ENCODE measurements around the gene MARCHF9. TPM values are rescaled to one million over a fixed set of nuclear protein-coding genes. Genes with fewer than 3 reads are reported as not detected.
A peak's percentile ranks its signal among the peaks of the same experiment; 100 is the strongest.

The MARCHF9 gene
- total RNA-seq, 1 donor from 2014 or later, result 8.1 TPM

DNA sequence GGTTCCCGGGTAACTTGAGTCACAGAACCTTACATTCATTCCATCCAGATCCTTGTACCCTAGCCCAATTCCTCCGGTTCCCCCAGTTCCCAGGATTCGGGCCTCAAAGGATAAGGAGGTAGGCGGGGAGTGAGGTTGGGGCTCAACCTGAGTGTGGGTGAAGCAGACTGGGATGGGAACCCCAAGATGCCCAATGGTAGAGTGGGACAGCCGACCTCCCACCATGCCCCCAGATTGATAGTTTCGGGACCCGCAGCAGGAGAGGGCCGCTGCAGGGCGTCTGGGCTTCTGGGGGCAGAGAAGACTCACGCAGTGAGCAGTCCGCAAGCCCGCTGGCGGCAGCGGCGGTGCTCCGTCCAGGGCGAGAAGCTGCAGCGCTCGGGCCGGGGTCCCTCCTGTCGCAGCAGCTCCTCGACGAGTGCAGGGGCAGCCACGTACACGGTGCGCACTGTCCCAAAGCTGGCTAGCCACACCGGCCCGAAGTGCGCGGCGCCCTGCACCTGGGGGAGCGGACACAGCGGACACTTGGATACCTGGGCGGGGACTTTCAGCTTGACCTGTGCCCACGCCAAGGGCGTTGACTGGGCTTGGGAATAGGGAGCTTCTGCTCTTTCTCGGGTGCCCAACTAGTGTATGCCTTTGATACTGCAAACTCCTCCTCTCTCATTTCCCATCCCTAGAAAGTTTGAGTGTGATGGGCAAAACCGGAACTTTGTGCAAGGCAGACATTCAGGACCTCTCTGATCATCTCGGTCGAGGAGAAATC is 11.0 kb downstream of the MARCHF9 start:
- Mint-ChIP-seq H3K27ac (no peak overlapping the region), H3K4me1 (peaks cover 19% of the 10 kb centered on the region), H3K9me3 (peaks cover 2% of the 10 kb centered on the region), H3K36me3 (peaks cover 18% of the 10 kb centered on the region), H3K27me3 (ENCODE audit: insufficient read depth, low read depth) (peaks cover 52% of the 10 kb centered on the region), H3K4me3 (peak overlapping the region; percentile 76)
- Histone ChIP-seq H3K4me1 (peaks cover 24% of the 10 kb centered on the region), H3K27me3 (peaks cover 62% of the 10 kb centered on the region), H3K36me3 (no peaks in the 10 kb centered on the region), H3K9ac (no peak overlapping the region), H3F3A (ENCODE audit: low read depth) (peaks cover 31% of the 10 kb centered on the region), H3K4me3 (peak overlapping the region; percentile 44), H2AFZ (replicated peaks) (no peak overlapping the region), H4K20me1 (ENCODE audit: low read depth) (peaks cover 46% of the 10 kb centered on the region), H3K9me3 (ENCODE audit: low read depth) (no peaks in the 10 kb centered on the region), H3K27ac (no peak overlapping the region), H3K4me2 (peak overlapping the region; percentile 79), H3K79me2 (ENCODE audit: low read depth) (peaks cover 2% of the 10 kb centered on the region)
- TF ChIP-seq, protein P1, sequence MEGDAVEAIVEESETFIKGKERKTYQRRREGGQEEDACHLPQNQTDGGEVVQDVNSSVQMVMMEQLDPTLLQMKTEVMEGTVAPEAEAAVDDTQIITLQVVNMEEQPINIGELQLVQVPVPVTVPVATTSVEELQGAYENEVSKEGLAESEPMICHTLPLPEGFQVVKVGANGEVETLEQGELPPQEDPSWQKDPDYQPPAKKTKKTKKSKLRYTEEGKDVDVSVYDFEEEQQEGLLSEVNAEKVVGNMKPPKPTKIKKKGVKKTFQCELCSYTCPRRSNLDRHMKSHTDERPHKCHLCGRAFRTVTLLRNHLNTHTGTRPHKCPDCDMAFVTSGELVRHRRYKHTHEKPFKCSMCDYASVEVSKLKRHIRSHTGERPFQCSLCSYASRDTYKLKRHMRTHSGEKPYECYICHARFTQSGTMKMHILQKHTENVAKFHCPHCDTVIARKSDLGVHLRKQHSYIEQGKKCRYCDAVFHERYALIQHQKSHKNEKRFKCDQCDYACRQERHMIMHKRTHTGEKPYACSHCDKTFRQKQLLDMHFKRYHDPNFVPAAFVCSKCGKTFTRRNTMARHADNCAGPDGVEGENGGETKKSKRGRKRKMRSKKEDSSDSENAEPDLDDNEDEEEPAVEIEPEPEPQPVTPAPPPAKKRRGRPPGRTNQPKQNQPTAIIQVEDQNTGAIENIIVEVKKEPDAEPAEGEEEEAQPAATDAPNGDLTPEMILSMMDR (IDR thresholded peaks at IDR 0.05), result no peak
- peak; percentile 95 for TF ChIP-seq EZH2 (IDR thresholded peaks at IDR 0.05)
- peak; percentile 85 for TF ChIP-seq EZH2phosphoT487 (IDR thresholded peaks at IDR 0.05)
- no peak for DNase-seq (ENCODE audit: low spot score)

DNA sequence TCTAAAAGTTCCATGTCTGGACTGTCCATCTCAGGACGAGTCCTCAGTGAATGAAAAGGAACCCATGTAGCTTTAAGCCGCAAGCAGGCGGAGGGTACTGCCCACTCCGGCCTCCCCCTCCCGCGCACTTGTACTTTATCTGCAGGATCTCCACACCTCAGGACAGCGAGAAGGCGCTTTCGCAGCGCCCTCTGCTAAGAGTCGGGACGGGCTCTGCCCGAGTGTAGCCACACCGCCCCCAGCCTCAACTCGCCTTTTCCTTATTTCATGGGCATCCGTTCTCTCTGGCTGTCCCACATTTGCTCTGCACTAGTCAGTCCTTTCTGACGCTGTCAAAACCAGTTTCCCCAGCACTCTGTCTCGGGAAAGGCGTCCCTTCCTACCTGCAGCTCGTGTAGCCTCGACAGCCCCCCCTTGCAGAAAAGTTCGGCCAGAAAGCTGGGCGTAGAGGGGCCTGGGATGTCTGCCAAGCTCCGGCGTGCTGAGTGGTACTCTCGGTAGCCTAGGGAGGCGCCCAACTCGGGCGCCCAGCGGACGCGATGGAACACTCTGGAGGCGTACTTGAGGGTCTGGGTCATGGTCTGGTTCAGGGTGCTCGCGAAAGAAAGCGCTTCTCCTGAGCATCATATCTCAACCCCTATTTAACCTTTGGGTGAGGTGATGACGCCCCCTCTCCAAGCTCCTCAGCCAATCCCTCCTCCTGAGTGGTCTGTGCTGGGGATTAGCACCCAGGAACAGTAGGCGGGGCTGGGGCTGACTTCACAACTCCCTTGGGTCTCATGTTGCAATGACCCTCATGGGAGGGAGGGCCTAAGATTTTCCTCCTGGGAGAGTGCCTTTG is 11.8 kb downstream of the MARCHF9 start, which contains the start of gene CYP27B1:
Gene CYP27B1 (minus strand): TSS at position 615 of the 841 bp plus-strand sequence. CDS start 37 bp downstream, at position 578.
- H3K36me3 ChIP-seq, result no peaks in the 10 kb centered on the region
- H3K4me3 ChIP-seq, result peak within 1 kb of the TSS; percentile 44
- H3K27ac ChIP-seq, result no peak within 1 kb of the TSS
- H3K27me3 ChIP-seq, result peaks cover 62% of the 10 kb centered on the region
- peaks cover 31% of the 10 kb centered on the region for H3F3A ChIP-seq (ENCODE audit: low read depth)
- Mint-ChIP-seq H3K27me3 (ENCODE audit: insufficient read depth, low read depth) (peaks cover 52% of the 10 kb centered on the region), H3K36me3 (peaks cover 18% of the 10 kb centered on the region), H3K27ac (no peak within 1 kb of the TSS), H3K9me3 (peaks cover 4% of the 10 kb centered on the region), H3K4me3 (peak within 1 kb of the TSS; percentile 76), H3K4me1 (peaks cover 26% of the 10 kb centered on the region)
- no peak within 1 kb of the TSS for H2AFZ ChIP-seq (replicated peaks)
- H3K4me1 ChIP-seq, result peaks cover 24% of the 10 kb centered on the region
- no peaks in the 10 kb centered on the region for H3K9me3 ChIP-seq (ENCODE audit: low read depth)
- H3K9ac ChIP-seq, result no peak within 1 kb of the TSS
- peaks cover 38% of the 10 kb centered on the region for H4K20me1 ChIP-seq (ENCODE audit: low read depth)
- H3K4me2 ChIP-seq, result peak within 1 kb of the TSS; percentile 79
- H3K79me2 ChIP-seq (ENCODE audit: low read depth), result peaks cover 8% of the 10 kb centered on the region
- TF ChIP-seq, protein P1 (IDR thresholded peaks at IDR 0.05), result no peak
- TF ChIP-seq EZH2phosphoT487 (IDR thresholded peaks at IDR 0.05) (no peak), EZH2 (IDR thresholded peaks at IDR 0.05) (no peak)
- DNase-seq (ENCODE audit: low spot score), result peak; percentile 79

DNA sequence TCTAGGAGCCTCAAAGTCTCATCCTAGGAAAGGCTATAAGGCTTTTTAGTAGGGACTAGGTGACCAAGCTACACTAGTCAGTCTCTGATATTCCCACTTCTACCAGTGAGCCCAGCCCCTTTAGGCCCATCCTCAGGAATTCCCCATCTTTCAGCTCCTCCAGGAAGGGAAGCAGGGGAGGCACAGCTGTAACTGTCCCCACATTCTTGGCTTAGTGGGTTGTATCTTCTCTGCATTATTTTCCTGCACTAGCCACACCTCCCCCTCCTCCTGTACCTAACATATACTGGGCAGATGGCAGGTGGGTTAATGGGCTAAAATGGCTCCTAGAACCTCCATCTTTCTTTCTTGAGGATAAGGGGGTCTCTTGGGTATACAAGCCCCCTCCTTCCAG is 12.4 kb downstream of the MARCHF9 start:
- Histone ChIP-seq H3K79me2 (ENCODE audit: low read depth) (peaks cover 8% of the 10 kb centered on the region), H3K36me3 (no peaks in the 10 kb centered on the region), H3K27ac (no peak overlapping the region), H2AFZ (replicated peaks) (no peak overlapping the region), H3K27me3 (peaks cover 56% of the 10 kb centered on the region), H3K4me2 (peak overlapping the region; percentile 79), H3K4me1 (peaks cover 24% of the 10 kb centered on the region), H3K9me3 (ENCODE audit: low read depth) (no peaks in the 10 kb centered on the region), H3K9ac (no peak overlapping the region), H3K4me3 (peak overlapping the region; percentile 13), H4K20me1 (ENCODE audit: low read depth) (peaks cover 32% of the 10 kb centered on the region), H3F3A (ENCODE audit: low read depth) (peaks cover 37% of the 10 kb centered on the region)
- Mint-ChIP-seq H3K4me1 (peaks cover 28% of the 10 kb centered on the region), H3K9me3 (peaks cover 4% of the 10 kb centered on the region), H3K4me3 (no peak overlapping the region), H3K36me3 (peaks cover 18% of the 10 kb centered on the region), H3K27me3 (ENCODE audit: insufficient read depth, low read depth) (peaks cover 47% of the 10 kb centered on the region), H3K27ac (no peak overlapping the region)
- TF ChIP-seq EZH2phosphoT487 (IDR thresholded peaks at IDR 0.05) (no peak), EZH2 (IDR thresholded peaks at IDR 0.05) (no peak)
- TF ChIP-seq, protein P1 (IDR thresholded peaks at IDR 0.05), result no peak
- no peak for DNase-seq (ENCODE audit: low spot score)
